H4 (cell line): ENCODE data around the gene KIF1A. TPM values are rescaled to one million over a fixed set of nuclear protein-coding genes. Genes with fewer than 3 reads are reported as not detected.
"Not testable (repeated sequence)": the region's sequence is repeated elsewhere in the genome, so short reads cannot be mapped to it uniquely, and the experiment has no call there.

Experiments used
- DNase-seq: peaks from one replicate; pipeline ENCODE4 v3.0.0-alpha.2; 2015; ENCODE audit warnings: low spot score
- total RNA-seq: library from RNA; depleted of rRNA; stranded (reverse); fragments of >200 nt; shearing (Covaris generic); gene quantifications from 2 replicates; pipeline ENCODE4 v1.2.3, GENCODE V29; 2014

Gene KIF1A
- total RNA-seq, 1 experiment from 2014 or later: 1.4 TPM

DNA sequence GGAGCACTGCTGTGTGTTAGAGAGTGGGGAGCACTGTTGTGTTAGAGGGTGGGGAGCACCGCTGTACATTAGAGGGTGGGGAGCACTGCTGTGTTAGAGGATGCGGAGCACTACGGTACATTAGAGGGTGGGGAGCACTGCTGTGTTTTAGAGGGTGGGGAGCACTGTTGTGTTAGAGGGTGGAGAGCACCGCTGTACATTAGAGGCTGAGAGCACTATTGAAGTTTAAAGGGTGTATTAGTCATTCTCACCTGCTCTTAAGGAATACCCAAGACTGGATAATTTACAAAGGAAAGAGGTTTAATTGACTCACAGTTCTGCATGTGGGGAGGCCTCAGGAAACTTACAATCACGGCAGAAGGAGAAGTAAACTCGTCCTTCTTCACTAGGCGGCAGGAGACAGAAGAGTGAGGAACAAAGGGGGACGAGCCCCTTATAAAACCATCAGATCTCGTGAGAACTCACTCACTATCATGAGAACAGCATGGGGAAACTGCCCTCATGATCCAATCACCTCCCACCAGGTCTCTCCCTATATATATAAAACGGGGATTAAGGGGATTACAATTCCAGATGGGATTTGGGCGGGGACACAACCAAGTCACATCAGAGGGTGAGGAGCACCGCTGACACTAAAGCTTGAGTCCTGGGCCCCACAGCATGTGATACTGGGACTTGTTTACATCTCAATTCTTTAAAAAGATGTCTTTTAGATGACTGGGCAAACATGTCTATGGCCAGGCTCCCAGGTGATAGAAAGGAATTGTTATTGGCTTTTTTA is 29.1 kb upstream of the KIF1A start:
- DNase-seq: no peak

DNA sequence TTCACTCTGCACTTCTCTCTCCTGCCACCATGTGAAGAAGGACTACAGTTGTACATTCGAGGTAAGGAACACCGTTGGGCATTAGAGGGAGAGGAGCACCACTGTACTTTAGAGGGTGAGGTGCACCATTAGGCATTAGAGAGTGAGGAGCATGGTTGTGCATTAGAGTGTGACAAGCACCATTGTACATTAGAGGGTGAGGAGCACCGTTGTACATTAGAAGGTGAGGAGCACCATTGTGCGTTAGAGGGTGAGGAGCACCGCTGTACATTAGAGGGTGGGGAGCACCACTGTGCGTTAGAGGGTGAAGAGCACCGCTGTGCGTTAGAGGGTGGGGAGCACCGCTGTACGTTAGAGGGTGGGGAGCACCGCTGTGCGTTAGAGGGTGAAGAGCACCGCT is 27.8 kb upstream of the KIF1A start:
- DNase-seq: no peak

DNA sequence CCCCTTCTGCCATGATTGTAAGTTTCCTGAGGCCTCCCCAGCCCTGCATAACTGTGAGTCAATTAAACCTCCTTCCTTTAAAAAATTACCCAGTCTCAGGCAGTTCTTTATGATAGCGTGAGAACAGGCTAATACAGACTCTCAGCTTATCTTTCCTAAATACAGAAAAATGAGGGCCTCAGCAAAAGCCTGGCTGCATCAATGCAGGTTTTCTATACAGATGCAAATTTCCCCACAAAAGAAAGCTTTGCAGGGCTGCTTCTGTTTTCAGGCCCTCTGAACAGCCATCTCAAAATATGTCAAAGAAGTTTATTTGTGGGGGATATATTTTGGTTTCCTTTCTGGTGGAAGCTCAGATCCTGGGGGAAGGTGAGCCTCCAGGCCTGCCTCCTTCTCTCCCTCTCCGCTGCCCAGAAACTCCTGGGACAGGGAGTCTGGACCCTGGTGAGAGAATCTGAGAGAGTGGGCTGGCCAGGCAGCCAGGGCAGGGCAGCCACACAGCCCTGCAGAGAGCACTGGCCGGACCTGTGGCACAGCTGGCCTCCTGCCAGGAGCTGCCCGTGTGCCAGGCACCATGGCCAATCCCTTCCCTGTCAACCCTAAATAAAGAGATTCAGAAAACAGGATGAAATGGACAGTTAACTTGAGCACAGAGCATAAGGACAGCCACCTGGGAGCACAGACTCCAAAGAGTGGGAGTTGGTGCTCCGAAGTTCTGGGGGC is 27.0 kb upstream of the KIF1A start:
- DNase-seq: no peak

DNA sequence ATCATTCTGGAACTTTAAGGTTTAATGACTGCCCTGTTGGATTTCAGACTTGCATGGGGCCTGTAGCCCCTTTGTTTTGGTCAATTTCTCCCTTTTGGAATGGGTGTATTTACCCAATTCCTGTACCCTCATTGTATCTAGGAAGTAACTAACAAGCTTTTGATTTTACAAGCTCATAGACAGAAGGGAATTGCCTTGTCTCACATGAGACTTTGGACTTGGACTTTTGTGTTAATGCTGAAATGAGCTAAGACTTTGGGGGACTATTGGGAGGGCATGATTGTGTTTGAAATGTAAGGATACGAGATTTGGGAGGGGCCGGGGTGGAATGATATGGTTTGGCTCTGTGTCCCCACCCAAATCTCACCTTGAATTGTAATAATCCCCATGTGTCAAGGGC is 26.3 kb upstream of the KIF1A start:
- not testable (repeated sequence) for DNase-seq

DNA sequence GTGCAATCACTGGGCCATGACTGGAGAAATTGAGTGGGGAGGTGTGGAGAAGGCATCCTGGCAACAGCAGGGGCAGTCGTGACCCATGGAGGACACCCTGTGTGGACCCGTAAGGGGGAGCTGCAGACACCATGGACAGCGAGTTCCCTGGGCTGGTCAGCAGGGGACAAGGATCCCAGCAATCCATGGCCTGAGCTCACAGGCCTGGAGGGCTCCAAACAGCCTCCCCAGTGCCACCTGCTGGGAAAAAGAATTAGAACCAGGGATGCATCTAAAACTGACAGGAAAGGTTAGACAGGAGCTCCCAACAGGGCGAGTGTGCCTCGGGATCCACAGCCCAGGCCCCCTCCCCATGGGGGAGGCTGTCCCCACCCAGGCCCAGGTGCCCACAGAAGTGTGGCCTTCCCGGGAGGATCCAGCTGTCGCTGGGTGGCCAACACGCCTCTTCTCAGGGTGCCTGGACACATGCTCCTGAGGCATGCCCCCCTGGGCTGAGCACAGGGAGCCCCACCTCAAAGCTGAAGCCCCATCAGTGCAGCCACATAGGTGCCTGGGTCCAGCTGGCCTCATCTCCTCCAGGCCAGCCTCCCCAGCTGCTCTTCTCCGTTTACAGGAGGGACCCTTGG is 20.5 kb upstream of the KIF1A start:
- peak; percentile 62 for DNase-seq

DNA sequence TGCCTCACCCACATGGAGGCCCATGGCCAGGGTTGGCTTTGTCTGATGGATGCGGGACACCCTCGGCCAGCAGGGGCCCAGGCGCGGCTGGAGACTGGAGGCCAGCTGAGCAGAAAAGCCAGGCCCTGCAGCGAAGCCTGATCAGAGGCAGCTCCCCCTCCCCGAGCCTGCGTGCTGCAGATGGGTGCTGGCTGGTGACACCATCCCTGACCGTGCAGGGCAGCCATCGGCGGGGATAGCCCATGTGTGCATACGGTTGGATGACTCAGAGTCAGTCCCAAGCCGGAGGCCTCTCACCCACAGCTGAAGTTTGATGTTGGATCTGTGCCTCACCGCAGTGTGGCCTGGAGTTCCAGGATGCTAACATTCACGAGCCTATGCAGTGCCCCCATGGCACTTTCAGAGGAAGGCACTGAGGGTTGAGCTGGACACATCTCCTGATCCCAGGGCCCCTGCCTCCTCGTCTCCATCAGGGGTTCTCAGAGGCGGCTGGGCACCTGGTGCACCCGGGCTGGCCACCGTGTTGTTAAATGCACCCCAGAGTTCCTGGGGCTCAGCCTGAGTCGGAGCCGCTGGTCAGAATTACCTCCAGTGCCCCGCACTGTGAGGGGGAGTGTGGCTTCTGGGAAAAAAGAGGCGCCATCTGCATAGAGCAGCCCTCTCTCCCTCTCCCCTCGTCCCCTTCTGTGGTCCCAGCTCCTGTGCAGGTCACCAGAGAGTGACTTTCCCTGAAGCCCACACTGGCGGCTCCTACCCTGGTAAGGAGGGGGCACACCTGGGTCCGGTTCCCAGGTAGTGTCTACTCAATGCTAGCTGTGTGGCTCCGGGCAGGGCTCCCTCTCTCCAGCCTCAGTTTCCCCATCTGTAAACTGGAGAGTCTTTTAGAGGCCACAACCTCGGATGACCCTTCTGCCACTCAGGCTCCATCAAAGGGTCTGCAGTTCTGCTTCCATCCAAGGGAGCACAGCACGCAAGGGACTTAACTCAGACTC is 19.4 kb upstream of the KIF1A start:
- peak; percentile 76 for DNase-seq

DNA sequence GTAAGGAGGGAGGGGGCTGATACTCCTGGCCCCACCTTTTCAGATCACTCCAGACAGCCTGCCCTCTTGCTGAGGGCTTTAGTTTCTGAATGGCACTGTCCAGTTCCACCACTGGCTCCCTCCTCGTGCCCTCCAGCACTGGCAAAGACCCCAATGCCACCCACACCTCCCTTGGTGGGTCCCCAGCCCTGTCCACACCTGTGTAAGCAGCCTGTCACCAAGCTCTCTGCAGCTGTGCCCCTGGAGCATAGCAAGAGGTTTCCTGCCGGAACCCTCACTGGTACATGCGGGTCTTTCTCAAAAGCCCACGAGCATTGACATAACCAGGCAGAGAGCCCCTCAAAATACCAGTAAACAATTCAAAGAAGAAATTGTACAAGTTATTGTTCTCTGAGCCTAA is 17.6 kb upstream of the KIF1A start:
- DNase-seq: no peak

DNA sequence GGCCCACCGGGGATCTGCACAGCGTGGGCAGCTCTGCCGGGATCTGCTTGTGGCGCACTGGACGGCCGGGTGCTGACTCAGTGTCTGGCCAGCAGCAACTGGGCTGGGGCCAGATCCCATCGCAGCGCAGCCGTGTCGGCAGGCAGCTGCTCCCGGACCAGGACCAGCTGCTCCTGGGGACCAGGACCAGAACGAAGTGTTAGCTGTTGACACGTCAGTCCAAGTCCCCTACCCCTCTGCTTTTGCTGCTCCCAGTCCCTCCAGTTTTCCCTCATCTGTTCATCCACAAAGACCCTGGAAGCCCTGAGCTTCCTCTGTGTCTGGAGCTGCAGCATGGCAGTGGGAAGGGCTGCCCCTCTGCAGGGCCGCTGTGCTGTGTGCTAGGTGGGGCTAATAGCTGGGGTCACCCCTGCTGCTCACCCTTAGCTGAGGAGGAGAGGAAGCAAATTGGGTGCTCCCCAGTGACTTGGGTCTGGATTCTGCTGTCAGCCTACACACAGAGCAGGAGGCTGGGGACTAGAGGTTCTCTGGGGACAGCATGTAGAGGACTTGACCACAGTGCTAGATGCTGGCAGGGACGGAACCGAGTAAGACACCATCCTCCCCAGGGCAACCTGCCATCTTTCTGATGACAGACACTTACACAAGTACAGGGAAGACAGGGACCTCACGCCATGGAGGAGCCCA is 16.9 kb upstream of the KIF1A start:
- no peak for DNase-seq

DNA sequence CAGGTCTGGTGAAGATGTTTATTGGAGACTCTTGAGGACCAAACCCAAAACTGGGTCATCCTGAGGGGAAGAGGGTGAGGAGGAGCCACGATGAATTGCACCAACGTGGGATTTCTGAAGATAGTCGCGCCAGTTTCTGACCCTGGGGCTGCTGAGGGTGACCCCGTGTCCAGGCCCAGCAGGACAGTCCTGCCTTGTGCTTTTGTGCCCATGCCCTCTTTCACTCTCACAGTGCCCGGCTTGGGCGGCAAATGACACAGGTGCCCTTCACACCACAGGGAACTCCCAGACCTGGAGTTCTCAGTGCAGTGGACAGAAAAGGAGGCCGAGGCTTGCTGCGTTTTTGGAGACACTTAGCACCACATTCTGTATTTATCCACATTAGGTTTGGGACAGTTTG is 15.5 kb upstream of the KIF1A start:
- no peak for DNase-seq

DNA sequence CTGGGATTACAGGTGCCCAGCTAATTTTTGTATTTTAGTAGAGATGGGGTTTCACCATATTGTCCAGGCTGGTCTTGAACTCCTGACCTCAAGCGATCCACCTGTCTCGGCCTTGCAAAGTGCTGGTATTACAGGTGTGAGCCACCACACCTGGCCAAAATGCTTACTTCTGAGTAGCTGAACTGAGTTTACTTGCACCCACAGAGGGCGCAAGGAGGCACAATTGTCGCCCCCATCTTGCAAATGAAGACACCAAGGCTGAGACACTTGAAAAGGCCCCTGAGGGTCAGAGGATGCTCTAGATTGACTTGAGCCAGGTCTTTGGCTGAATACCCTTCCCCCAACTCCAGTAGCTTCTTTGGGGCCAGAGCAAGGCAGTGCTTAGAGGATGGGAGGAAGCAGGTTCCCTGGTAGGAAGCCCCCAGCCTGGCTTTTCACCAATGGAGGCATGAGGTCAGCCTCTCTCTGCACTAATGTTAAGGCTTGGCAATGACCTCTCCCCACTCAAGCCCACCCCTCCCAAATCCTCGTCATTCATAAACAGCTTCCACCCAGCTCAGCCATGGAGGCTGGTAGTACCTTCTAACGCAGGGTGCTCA is 14.5 kb upstream of the KIF1A start:
- no peak for DNase-seq

DNA sequence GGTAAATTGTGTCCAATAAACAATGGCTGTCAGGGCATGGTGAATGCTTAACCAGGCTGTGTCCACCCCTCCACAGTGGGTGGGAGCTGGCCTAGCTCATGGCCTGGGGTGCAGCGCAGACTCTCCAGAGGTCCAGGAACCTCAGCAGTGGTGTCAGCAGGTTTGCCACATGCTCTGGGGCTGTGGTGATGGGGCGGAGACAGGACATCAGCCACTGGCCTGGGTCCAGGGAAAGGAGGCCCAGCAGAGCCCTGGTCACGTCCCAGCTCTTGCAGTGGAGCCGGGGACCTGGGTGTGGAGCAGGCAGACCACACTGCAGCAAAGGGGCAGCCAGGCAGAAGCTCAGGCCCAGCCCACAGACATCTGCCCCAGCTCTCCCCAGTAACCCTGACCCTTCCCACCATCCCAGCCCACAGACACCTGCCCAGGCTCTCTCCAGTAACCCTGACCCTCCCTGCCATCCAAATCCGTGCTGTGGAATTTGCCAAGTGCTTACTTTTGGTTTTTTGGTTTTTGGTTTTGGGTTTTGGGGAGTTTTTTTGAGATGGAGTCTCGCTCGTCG is 13.8 kb upstream of the KIF1A start:
- DNase-seq: no peak

DNA sequence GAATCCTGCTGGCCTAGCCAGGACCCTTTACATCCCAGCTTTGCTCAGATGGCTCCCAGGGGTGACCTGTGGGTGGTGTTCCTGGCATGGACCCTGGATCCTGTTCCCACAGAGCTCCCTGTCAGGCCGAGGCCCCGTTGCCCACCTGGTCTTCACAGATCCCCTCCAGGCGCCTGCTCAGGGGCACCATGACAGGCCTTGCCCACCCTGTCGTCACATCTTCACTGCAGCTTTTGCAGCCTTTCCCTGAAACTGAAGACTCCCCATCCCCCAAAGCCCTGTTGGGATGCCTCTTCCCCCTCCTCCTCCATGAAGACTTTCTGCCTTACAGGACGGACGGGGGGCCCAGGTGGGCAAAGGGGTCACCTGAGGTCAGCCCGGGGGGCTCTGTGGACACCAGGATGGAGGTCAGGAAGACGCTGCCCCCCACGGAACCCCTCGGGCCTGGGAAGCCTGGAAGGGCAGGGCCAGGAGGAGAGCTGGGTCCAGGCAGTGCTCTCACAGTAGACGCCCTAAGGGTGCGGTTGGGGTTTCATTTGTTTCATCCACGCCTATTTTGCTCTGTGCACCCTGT is 13.0 kb upstream of the KIF1A start:
- DNase-seq: no peak

DNA sequence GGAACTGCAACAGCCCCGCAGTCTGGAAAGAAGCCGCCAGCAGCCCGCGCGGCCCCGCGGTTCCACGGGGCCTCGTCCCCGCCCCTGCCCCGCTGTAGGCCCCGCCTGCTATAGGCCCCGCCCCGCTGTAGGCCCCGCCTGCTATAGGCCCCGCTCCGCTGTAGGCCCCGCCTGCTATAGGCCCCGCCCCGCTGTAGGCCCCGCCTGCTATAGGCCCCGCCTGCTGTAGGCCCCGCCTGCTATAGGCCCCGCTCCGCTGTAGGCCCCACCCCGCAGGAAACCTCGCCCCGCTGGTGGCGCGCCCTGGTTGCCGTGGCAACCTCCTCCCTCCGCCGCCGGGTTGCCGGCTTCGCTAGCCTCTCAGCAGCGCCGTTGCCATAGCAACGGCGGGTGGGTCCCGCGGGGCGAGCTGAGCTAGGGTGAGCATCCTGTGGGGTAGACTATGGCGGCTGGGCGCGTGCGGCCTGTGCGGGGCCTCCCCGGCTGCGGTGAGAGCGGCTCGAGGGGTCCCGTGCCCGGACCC is 12.2 kb upstream of the KIF1A start:
- DNase-seq: peak; percentile 89

DNA sequence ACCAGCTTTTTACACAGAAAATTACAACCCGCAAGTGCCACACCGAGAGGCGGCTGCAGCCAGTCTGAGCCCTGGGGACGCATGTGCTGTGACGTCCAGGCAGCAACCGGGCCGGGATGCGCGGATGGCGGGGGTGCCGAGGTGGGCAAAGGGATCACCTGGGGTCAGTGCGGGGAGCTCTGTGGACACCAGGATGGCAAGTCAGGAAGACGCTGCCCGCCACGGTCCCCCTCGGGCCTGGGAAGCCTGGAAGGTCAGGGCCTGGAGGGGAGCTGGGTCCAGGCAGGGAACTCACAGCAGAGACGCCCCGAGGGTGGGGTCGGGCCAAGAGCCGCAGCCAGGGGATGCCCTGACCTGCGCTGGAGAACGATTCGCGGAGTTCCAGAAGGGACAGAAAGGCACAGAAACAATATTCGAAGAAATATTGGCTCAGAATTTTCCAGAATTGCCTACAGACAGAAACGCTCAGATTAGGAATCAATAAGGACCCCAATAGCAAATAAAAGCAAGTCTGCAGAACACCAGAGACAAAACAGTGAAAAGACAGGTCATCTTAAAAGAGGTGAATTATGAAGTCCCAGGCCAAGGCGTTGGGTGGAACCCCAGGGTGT is 11.7 kb upstream of the KIF1A start:
- DNase-seq: peak; percentile 3

DNA sequence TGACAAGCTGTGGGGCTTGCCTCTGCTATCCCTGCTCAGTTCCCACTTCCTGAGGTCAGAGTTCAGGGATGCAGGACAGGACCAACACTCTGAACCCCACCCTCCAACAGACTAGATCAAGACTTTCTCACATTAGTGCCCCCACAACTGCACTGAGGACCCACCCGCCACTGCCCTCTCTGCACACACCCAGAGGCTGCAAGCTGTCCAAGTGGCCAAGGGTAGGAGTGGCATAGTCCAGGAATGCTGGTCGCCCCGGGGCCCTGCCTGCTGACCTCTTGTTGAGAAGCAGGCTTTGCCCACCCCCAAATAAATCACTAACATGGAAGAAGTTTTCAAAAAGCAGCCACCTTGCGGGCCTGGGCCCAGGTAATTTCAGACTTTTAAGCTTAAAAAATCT is 5.5 kb upstream of the KIF1A start:
- DNase-seq: no peak

DNA sequence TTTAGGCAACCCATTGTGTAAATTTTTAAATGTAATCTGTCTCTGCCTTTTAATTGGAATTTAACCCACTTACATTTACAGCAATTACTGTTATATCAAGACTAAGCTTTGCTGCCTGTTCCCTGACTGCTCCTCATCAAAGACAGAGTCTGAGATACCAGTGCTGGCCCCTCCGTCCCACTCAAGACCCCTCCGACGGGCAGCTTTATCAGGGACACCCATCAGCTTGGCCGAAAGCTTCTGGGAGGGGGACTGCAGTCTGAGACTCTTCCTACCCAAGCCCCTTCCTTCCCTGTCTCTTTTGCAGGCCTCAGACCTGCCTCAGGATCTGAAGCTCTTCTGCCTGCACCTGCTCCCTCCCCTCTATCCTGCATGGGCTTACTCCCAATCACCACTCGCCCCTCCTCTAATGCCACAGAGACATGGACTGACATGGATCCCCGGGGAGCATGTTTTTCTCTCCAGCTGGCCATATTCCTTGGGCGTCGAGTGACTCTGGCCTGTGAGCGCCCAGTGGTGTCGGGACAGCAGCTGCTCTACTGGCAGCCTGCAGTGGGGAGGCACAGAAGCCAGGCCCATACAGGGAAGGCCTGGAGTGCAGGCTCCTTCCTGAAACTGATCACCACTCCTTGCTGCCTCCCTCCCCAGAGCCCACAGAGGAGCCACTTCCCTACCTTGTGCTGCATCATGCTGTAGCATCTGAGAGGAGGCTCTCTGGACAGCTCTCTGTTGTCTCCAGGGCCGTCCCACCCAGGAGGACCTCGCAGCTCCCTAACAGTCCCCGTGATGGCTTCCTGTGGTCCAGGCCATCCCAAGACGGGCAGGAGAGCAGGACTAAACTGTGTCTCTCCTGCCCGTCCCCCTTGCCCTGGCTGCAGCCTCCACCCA is 3.7 kb upstream of the KIF1A start:
- DNase-seq: no peak

DNA sequence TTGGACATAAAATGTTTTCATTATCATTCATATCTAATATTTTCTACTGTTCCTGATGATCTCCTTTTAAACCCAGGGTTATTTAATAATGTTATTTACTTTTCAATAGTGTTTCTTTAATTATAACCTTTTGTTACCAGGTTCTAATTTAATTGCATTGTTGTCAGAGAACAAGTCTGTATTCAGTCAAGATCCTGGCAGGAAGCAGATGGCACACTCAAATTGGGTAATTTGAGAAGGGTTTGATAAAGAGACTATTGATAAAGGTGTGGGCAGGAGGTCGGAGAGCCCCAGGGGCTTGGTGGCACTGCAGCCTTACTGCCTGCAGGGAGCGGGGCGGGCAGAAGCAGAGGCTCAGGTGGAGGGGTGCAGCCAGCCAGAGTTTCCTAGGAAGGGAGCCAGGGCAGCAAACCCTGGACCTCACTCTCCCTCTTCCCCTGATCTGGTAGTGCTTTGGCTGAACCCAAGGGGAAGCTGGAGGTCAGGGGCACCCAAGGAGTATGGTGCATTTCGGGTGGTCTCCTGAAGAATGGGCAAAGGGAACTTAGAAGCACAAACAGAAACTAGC is 2.3 kb upstream of the KIF1A start:
- no peak for DNase-seq

DNA sequence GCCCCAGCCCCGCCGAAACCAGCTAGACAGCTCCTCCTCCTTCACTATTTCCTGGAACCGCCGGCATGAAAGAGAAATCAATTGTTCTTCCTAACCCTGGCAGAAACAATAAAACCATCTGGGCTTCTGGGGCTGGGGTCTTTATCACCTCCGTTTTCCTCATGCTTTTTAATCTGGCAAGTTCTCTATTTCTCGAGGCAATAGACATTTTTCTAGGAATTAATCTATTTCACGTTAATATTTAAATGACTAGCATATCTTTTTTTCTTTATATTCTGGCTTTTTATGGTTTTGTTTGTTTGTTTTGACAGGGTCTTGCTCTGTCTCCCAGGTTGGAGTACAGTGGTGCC is 1.4 kb upstream of the KIF1A start:
- DNase-seq: no peak
